ENCODE data around the gene LDB2. TPM values are rescaled to one million over a fixed set of nuclear protein-coding genes. Genes with fewer than 3 reads are reported as not detected.

The LDB2 gene
- total and polyA plus RNA-seq, 2 of the 8 experiments (the other 6 are each of a cell fraction or from before 2014, with no cell fraction given): 57.0 to 140 TPM

DNA sequence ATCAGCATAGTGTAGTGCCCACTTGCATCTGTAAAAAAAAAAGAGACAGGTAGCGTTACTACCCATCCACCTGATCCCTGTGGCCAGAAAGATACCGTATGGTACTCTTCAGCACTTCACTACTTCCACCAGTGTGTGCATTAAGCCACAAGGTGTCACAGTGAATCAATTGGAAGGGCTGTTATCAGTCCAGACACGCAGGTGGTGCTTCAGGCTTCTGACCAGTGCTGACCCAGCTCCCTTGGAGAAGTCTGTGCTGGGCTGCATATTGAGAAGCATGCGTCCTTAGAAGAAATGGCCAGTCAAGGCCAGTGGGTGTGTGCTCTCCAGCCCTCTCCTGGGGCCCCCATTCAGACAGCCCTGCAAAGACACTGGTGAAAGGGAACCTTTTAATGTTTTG, 10.6 kb downstream of the LDB2 start:
- Histone ChIP-seq H3K9ac (replicated peaks in 1 of 4; ENCODE audit: extremely low read depth in 1 of 4, low read depth in 3 of 4, low read length in 3 of 4) (no peak overlapping the region), H3K56ac (replicated peaks; ENCODE audit: insufficient read length, low read depth, low read length) (no peak overlapping the region), H3K23ac (ENCODE audit: insufficient read length) (no peak overlapping the region), H3K9me3 (ENCODE audit: insufficient read depth in 2 of 2, low read depth in 1 of 2, low read length in 1 of 2) (no peaks in the 10 kb centered on the region), H2BK5ac (ENCODE audit: low read depth, low read length) (no peak overlapping the region), H2BK12ac (ENCODE audit: low read depth, low read length) (no peak overlapping the region), H3K4me2 (ENCODE audit: insufficient read depth in 1 of 2, low read depth in 2 of 2, low read length in 2 of 2) (no peak overlapping the region), H3K79me2 (ENCODE audit: control insufficient read depth in 1 of 2, insufficient read depth in 2 of 2, low read length in 2 of 2) (peaks cover 7 to 62% of the 10 kb centered on the region in 2 experiments), H3K14ac (ENCODE audit: insufficient read length) (no peak overlapping the region), H3K79me1 (ENCODE audit: low read depth, low read length) (peaks cover 9% of the 10 kb centered on the region), H4K5ac (ENCODE audit: insufficient read length, low read depth, low read length) (no peak overlapping the region), H2BK15ac (ENCODE audit: low read length) (no peak overlapping the region), H3K18ac (ENCODE audit: extremely low read depth, low read length) (no peak overlapping the region), H4K8ac (ENCODE audit: extremely low read depth, insufficient read depth, low read length) (no peak overlapping the region), H3K27me3 (replicated peaks in 1 of 4; ENCODE audit: control insufficient read depth in 3 of 4, extremely low read depth in 1 of 4, insufficient read depth in 3 of 4, low read length in 3 of 4) (no peaks in the 10 kb centered on the region), H3K4me1 (replicated peaks in 1 of 4; ENCODE audit: control insufficient read depth in 3 of 4, insufficient read depth in 4 of 4, low read length in 3 of 4) (peaks cover 0 to 15% (median 5%) of the 10 kb centered on the region in 4 experiments; a peak in 3 of 7 replicates), H2BK20ac (ENCODE audit: low read length) (no peak overlapping the region), H2AK5ac (ENCODE audit: low read depth, low read length) (no peak overlapping the region), H4K91ac (replicated peaks; ENCODE audit: insufficient read length, low read length) (no peak overlapping the region), H2AFZ (ENCODE audit: low read length) (no peak overlapping the region), H3K36me3 (ENCODE audit: control insufficient read depth in 2 of 4, insufficient read depth in 4 of 4, low read length in 3 of 4) (peaks cover 0 to 10% (median under 1%) of the 10 kb centered on the region in 4 experiments; a peak in 4 of 8 replicates), H3K4ac (replicated peaks; ENCODE audit: insufficient read length, low read depth, low read length) (no peak overlapping the region), H4K20me1 (replicated peaks in 1 of 2; ENCODE audit: control insufficient read depth in 1 of 2, insufficient read depth in 2 of 2, low read length in 2 of 2) (peaks cover 0 to 2% of the 10 kb centered on the region in 2 experiments), H3K23me2 (ENCODE audit: low read depth, low read length) (no peaks in the 10 kb centered on the region; the same call in 1 of the 2 replicates), H3K27ac (ENCODE audit: low read depth, low read length) (no peak overlapping the region), H3K4me3 (ENCODE audit: extremely low read depth in 1 of 4, insufficient read depth in 2 of 4, low read depth in 3 of 4, low read length in 4 of 4) (no peak overlapping the region), H2BK120ac (replicated peaks; ENCODE audit: low read depth, low read length) (no peak overlapping the region)
- DNase-seq (ENCODE audit: low read depth in 1 of 2, low spot score in 2 of 2) (no peak), FAIRE-seq (no peak)
- WGBS, 2 experiments (ENCODE audit: extremely low coverage in 1 of 2, insufficient coverage in 1 of 2, insufficient read length in 1 of 2, insufficient replicate concordance in 2 of 2, low coverage in 1 of 2, low lambda C conversion rate in 2 of 2, missing lambda C conversion rate in 1 of 2): 85% methylated on average over 4 of the region's 4 CpGs; no CpG with 5 or more reads in 1 of the 2 experiments
- ChIA-PET POLR2A (ENCODE audit: partially characterized antibody) (interaction anchor here (1.3 to 1.5 kb wide), 2 partner anchors 11 to 22 kb away, joined by 3 to 4 read pairs; partner anchors contain the start of gene LDB2), CTCF (ENCODE audit: partially characterized antibody) (interaction anchor here (0.6 to 1.7 kb wide), 4 partner anchors 9 to 1192 kb away, joined by 3 to 8 read pairs (median 3); no protein-coding TSS in a partner anchor)
- TF ChIP-seq, protein P1, sequence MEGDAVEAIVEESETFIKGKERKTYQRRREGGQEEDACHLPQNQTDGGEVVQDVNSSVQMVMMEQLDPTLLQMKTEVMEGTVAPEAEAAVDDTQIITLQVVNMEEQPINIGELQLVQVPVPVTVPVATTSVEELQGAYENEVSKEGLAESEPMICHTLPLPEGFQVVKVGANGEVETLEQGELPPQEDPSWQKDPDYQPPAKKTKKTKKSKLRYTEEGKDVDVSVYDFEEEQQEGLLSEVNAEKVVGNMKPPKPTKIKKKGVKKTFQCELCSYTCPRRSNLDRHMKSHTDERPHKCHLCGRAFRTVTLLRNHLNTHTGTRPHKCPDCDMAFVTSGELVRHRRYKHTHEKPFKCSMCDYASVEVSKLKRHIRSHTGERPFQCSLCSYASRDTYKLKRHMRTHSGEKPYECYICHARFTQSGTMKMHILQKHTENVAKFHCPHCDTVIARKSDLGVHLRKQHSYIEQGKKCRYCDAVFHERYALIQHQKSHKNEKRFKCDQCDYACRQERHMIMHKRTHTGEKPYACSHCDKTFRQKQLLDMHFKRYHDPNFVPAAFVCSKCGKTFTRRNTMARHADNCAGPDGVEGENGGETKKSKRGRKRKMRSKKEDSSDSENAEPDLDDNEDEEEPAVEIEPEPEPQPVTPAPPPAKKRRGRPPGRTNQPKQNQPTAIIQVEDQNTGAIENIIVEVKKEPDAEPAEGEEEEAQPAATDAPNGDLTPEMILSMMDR (IDR thresholded peaks at IDR 0.05; ENCODE audit: control extremely low read depth in 1 of 3, insufficient read depth in 1 of 3, low read depth in 1 of 3, low read length in 3 of 3): peak in 2 of 3 experiments; percentile 1 to 15; a peak in 2 of 4 replicates
- TF ChIP-seq CEBPB (IDR thresholded peaks at IDR 0.05; ENCODE audit: low read depth, low read length) (no peak), RAD21 (IDR thresholded peaks at IDR 0.05 in 1 of 2, conservative IDR thresholded peaks at IDR 0.05 in 1 of 2; ENCODE audit: low read depth in 2 of 2, low read length in 2 of 2) (peak; percentile 16 to 34; a peak in 2 of 4 replicates), SP2 (IDR thresholded peaks at IDR 0.05; ENCODE audit: low read length) (no peak)

Measured in H1 (cell line).